ENCODE measurements around the gene GORASP2. TPM values are rescaled to one million over a fixed set of nuclear protein-coding genes. Genes with fewer than 3 reads are reported as not detected.

The GORASP2 gene
- total RNA-seq, 2 experiments from 2014 or later = 64.5 to 73.7 TPM

- intact Hi-C loops (cut with micrococcal nuclease) = no loop called here
- CTCF ChIA-PET = interaction anchor here (1.0 kb wide), 1 partner anchor 190 kb away, joined by 3 read pairs; no protein-coding TSS in a partner anchor
- Mint-ChIP-seq H3K4me1 (ENCODE audit: low read depth) (peaks cover 11% of the 10 kb centered on the region), H3K36me3 (peaks cover 23% of the 10 kb centered on the region), H3K27me3 (no peaks in the 10 kb centered on the region), H3K27ac (no peak overlapping the region), H3K9me3 (no peaks in the 10 kb centered on the region), H3K4me3 (no peak overlapping the region)
- POLR2A ChIA-PET = interaction anchor here (0.6 kb wide), 1 partner anchor 32 kb away, joined by 3 read pairs; no protein-coding TSS in a partner anchor
- no peak for DNase-seq
These were observed 40.0 kb downstream of the GORASP2 start for GRCh38 chr2:170969030-170969429.

DNA sequence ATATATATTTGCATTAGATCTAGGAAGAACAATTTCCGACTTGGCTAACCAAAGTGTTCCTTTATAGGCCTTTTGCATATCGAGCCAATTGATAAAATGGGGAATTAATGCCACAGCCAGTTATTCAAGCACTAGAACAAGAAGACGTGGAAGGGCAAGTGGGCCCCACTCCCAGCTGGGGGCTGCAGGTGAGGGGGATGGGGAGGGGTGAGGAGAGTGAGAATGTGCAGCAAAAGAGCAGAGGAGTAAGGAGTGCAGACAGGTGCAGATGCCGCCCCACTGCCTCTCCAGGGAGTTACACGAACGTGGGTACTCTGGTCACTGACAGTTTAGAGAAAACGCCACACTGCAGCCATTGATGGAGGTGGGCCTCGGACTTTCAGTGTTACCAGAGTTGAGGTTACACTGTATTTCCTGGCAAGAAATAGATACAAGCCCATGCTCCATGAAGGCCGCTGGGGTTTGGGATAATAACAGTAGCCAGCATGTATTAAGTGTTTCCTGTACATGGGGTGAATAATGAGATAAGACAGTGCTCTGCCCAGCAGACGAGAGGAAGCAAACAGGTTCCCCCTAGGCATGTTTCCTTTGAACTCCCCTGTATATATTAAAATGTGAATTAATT lies 40.9 kb downstream of the GORASP2 start:
- intact Hi-C loops (cut with micrococcal nuclease) = no loop called here
- H3K27me3 Mint-ChIP-seq = no peaks in the 10 kb centered on the region
- CTCF ChIA-PET = no interaction called here

DNA sequence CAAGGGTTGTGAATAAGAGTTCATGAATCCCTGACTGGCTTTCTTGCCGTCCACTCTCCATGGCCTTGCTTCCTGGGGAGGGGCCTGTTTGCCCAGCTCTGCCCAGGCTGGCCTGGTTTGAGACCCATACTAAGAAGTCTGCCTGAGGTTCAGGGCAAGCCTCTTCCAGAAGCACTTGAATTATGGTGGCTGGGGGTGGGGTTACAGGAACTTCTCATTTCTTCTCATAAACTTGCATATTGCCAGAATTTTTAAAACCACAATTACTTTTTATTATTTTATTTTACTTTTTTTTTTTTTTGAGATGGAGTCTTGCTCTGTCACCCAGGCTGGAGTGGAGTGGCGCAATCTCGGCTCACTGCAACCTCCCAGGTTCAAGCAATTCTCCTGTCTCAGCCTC lies 42.0 kb downstream of the GORASP2 start:
- H3K4me1 Mint-ChIP-seq (ENCODE audit: low read depth) = peaks cover 14% of the 10 kb centered on the region
- POLR2A ChIA-PET = no interaction called here

More for the DNA sequence above, 40.9 kb downstream of the GORASP2 start:
- H3K27ac Mint-ChIP-seq = no peak overlapping the region
- H3K4me1 Mint-ChIP-seq (ENCODE audit: low read depth) = peaks cover 14% of the 10 kb centered on the region
- no peak overlapping the region for H3K4me3 Mint-ChIP-seq
- no peak for DNase-seq
- H3K9me3 Mint-ChIP-seq = no peaks in the 10 kb centered on the region
- peaks cover 19% of the 10 kb centered on the region for H3K36me3 Mint-ChIP-seq
- POLR2A ChIA-PET = no interaction called here

GRCh38 chr2:170972296-170973224 lies 43.5 kb downstream of the GORASP2 start:
- Mint-ChIP-seq H3K27me3 (no peaks in the 10 kb centered on the region), H3K9me3 (no peaks in the 10 kb centered on the region), H3K36me3 (peaks cover 4% of the 10 kb centered on the region), H3K4me1 (ENCODE audit: low read depth) (peaks cover 14% of the 10 kb centered on the region), H3K27ac (no peak overlapping the region), H3K4me3 (peak overlapping the region; percentile 51)
- ChIA-PET CTCF (interaction anchor here (0.6 to 4.8 kb wide), 37 partner anchors 11 to 717 kb away, joined by 3 to 65 read pairs (median 3); partner anchors contain the start of gene GORASP2), POLR2A (interaction anchor here (0.7 to 0.8 kb wide), 2 partner anchors 116 to 487 kb away, joined by 3 read pairs; no protein-coding TSS in a partner anchor)
- intact Hi-C loops (cut with micrococcal nuclease) = loop anchor here (1.0 to 2.0 kb wide), 6 partner anchors 42 to 462 kb away; partner anchors contain the start of gene DCAF17
- no peak for DNase-seq

More for the DNA sequence above, 42.0 kb downstream of the GORASP2 start:
- H3K9me3 Mint-ChIP-seq = no peaks in the 10 kb centered on the region
- CTCF ChIA-PET = interaction anchor here (4.8 kb wide), 1 partner anchor 445 kb away, joined by 65 read pairs; no protein-coding TSS in a partner anchor
- no peak for DNase-seq
- H3K27me3 Mint-ChIP-seq = no peaks in the 10 kb centered on the region
- peaks cover 14% of the 10 kb centered on the region for H3K36me3 Mint-ChIP-seq
- no peak overlapping the region for H3K27ac Mint-ChIP-seq
- intact Hi-C loops (cut with micrococcal nuclease) = no loop called here
- H3K4me3 Mint-ChIP-seq = no peak overlapping the region

- POLR2A ChIA-PET = interaction anchor here (0.7 to 0.8 kb wide), 2 partner anchors 115 to 486 kb away, joined by 3 read pairs; no protein-coding TSS in a partner anchor
- Mint-ChIP-seq H3K4me1 (ENCODE audit: low read depth) (peaks cover 14% of the 10 kb centered on the region), H3K27me3 (no peaks in the 10 kb centered on the region), H3K27ac (no peak overlapping the region), H3K36me3 (peaks cover 4% of the 10 kb centered on the region), H3K9me3 (no peaks in the 10 kb centered on the region), H3K4me3 (peak overlapping the region; percentile 51)
- no peak for DNase-seq
- CTCF ChIA-PET = interaction anchor here (0.6 to 4.8 kb wide), 34 partner anchors 11 to 716 kb away, joined by 3 to 65 read pairs (median 3); partner anchors contain the start of gene GORASP2
- intact Hi-C loops (cut with micrococcal nuclease) = loop anchor here (1.0 to 2.0 kb wide), 6 partner anchors 43 to 461 kb away; partner anchors contain the start of gene DCAF17
These were observed 44.1 kb downstream of the GORASP2 start for GRCh38 chr2:170973225-170973491.

- CTCF ChIA-PET = interaction anchor here (0.5 to 4.8 kb wide), 34 partner anchors 10 to 715 kb away, joined by 3 to 65 read pairs (median 3); no protein-coding TSS in a partner anchor
- H3K9me3 Mint-ChIP-seq = no peaks in the 10 kb centered on the region
- DNase-seq = peak; percentile 91
- POLR2A ChIA-PET = interaction anchor here (0.7 kb wide), 1 partner anchor 486 kb away, joined by 3 read pairs; no protein-coding TSS in a partner anchor
- intact Hi-C loops (cut with micrococcal nuclease) = loop anchor here (1.0 to 2.0 kb wide), 6 partner anchors 43 to 461 kb away; partner anchors contain the start of gene DCAF17
- no peaks in the 10 kb centered on the region for H3K27me3 Mint-ChIP-seq
- H3K4me1 Mint-ChIP-seq (ENCODE audit: low read depth) = peaks cover 14% of the 10 kb centered on the region
- peak overlapping the region; percentile 72 for H3K4me3 Mint-ChIP-seq
- no peaks in the 10 kb centered on the region for H3K36me3 Mint-ChIP-seq
- peak overlapping the region; percentile 42 for H3K27ac Mint-ChIP-seq
These were observed 44.6 kb downstream of the GORASP2 start for GRCh38 chr2:170973492-170974303.

DNA sequence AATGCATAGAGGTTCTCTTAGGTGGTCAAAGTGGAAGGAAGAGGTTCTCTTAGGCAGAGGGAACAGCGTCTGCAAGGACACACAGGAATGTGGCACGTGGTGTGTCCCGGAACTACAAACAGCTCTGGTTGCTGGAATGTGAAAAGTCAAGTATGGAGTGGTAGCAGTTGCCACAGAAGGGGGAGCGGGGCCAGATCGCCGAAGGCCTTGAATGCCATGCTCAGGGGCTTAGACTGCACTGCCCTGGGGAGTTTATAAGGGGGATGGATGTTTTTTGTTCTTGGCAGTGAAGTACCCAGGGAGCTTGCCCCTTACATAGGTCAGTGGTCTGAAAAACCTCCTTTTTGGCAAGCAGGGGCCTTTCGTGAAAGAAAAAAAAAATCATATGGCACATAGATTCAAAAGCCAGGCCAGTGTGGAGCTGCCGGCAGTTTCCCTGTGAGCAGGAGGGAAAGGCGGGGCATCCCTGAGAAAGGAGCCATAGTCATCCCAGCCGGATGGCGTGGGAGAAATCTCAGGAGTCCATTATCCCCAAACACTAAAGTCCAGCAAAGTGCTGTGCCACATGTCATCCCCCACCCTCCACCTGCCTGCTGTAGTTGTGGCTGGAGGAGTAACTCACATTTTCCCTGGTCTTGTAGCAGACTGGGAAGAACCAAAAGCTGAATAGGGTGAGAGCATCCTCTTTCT lies 45.4 kb downstream of the GORASP2 start:
- Mint-ChIP-seq H3K27ac (no peak overlapping the region), H3K4me3 (peak overlapping the region; percentile 49), H3K36me3 (no peaks in the 10 kb centered on the region), H3K9me3 (no peaks in the 10 kb centered on the region), H3K27me3 (no peaks in the 10 kb centered on the region), H3K4me1 (ENCODE audit: low read depth) (peaks cover 14% of the 10 kb centered on the region)
- DNase-seq = no peak
- ChIA-PET CTCF (interaction anchor here (0.5 to 4.8 kb wide), 5 partner anchors 46 to 442 kb away, joined by 3 to 65 read pairs (median 4); no protein-coding TSS in a partner anchor), POLR2A (interaction anchor here (0.6 kb wide), 1 partner anchor 508 kb away, joined by 3 read pairs; no protein-coding TSS in a partner anchor)
- intact Hi-C loops (cut with micrococcal nuclease) = no loop called here

- H3K27ac Mint-ChIP-seq = no peak overlapping the region
- intact Hi-C loops (cut with micrococcal nuclease) = no loop called here
- no peaks in the 10 kb centered on the region for H3K36me3 Mint-ChIP-seq
- DNase-seq = no peak
- no peaks in the 10 kb centered on the region for H3K9me3 Mint-ChIP-seq
- peaks cover 14% of the 10 kb centered on the region for H3K4me1 Mint-ChIP-seq (ENCODE audit: low read depth)
- CTCF ChIA-PET = interaction anchor here (1.2 to 4.8 kb wide), 4 partner anchors 111 to 441 kb away, joined by 4 to 65 read pairs (median 24); no protein-coding TSS in a partner anchor
- H3K27me3 Mint-ChIP-seq = no peaks in the 10 kb centered on the region
- POLR2A ChIA-PET = interaction anchor here (0.6 kb wide), 1 partner anchor 507 kb away, joined by 3 read pairs; no protein-coding TSS in a partner anchor
- no peak overlapping the region for H3K4me3 Mint-ChIP-seq
These were observed 46.3 kb downstream of the GORASP2 start for GRCh38 chr2:170975127-170975942.

DNA sequence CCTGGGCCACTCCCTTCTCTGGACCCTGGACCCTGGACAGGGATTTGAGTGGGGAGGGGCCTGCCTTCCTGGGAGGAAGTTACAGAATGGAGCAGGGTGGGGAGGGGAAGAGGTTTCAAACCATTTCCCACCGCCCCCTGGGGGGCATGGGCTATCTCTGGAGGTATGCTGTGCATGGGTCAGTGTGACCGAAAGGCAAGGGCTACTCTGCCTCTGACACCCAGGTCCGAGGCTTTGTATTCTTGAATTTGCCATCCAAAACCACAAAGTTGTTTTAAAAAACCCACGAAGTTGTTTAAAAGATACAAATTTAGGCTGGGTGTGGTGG lies 46.9 kb downstream of the GORASP2 start:
- ChIA-PET POLR2A (no interaction called here), CTCF (interaction anchor here (1.8 to 4.0 kb wide), 2 partner anchors 111 to 440 kb away, joined by 6 to 42 read pairs; no protein-coding TSS in a partner anchor)
- no peak overlapping the region for H3K27ac Mint-ChIP-seq
- H3K4me1 Mint-ChIP-seq (ENCODE audit: low read depth) = peaks cover 14% of the 10 kb centered on the region
- no peaks in the 10 kb centered on the region for H3K27me3 Mint-ChIP-seq
- intact Hi-C loops (cut with micrococcal nuclease) = no loop called here
- H3K9me3 Mint-ChIP-seq = no peaks in the 10 kb centered on the region
- no peaks in the 10 kb centered on the region for H3K36me3 Mint-ChIP-seq
- DNase-seq = no peak
- no peak overlapping the region for H3K4me3 Mint-ChIP-seq

DNA sequence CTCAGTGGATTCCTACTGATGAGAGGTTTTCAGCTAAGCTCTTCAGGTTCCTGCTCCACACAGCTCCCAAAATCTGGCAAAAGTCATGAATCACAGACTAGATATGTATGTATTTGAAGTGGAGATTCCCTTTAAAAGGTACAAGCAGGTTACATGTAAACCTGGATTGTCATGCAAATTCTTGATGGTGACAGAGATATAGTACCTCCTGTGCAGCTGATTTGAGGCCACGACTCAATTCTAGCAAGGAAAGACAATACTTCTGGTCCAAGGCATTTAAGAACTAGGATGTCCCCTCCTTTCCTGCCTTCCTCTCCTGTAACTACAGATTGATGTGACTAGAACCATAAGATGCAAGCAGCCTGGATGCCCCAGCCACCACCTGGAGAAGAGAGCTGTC lies 55.0 kb downstream of the GORASP2 start:
- intact Hi-C loops (cut with micrococcal nuclease) = no loop called here
- Mint-ChIP-seq H3K27me3 (no peaks in the 10 kb centered on the region), H3K27ac (no peak overlapping the region), H3K36me3 (peaks cover 4% of the 10 kb centered on the region), H3K9me3 (no peaks in the 10 kb centered on the region), H3K4me1 (ENCODE audit: low read depth) (no peaks in the 10 kb centered on the region), H3K4me3 (no peak overlapping the region)
- CTCF ChIA-PET = interaction anchor here (0.6 to 2.3 kb wide), 3 partner anchors 11 to 103 kb away, joined by 3 to 7 read pairs (median 5); no protein-coding TSS in a partner anchor
- POLR2A ChIA-PET = interaction anchor here (0.6 kb wide), 1 partner anchor 1120 kb away, joined by 4 read pairs; no protein-coding TSS in a partner anchor
- DNase-seq = no peak

Data from activated CD4-positive, alpha-beta memory T cell treated with anti-CD3 and anti-CD28 coated beads for 36 hours (primary cell).